ENCODE measurements around the gene SMOC2.

- TF ChIP-seq GATA2 (IDR thresholded peaks at IDR 0.05; ENCODE audit: low read depth, low read length) (no peak), GATA3 (IDR thresholded peaks at IDR 0.05; ENCODE audit: low read depth, low read length) (no peak)
Observed at GRCh38 chr6:168664956-168665355, 224.0 kb downstream of the SMOC2 start.

Measured in SH-SY5Y (cell line).